Measurements from ENCODE around the gene CLIC3. TPM values are rescaled to one million over a fixed set of nuclear protein-coding genes. Genes with fewer than 3 reads are reported as not detected.
A peak's percentile ranks its signal among the peaks of the same experiment; 100 is the strongest.

CLIC3 gene
- total RNA-seq, 1 donor from 2014 or later: 154 TPM

GRCh38 chr9:137030538-137031527, 34.5 kb upstream of the CLIC3 start:
- ATAC-seq: no peak

GRCh38 chr9:137030006-137030405, 33.6 kb upstream of the CLIC3 start:
- ATAC-seq: no peak

GRCh38 chr9:137029058-137029936, 32.9 kb upstream of the CLIC3 start:
- peak; percentile 47 for ATAC-seq

GRCh38 chr9:137028263-137029057, 32.1 kb upstream of the CLIC3 start:
- peak; percentile 45 for ATAC-seq

GRCh38 chr9:137027369-137028262, 31.2 kb upstream of the CLIC3 start, which contains the start of gene ABCA2:
Gene ABCA2, minus strand, starts transcription at chr9:137028237. Its CDS starts 97 bp downstream, at chr9:137028140.
- no peak for ATAC-seq

GRCh38 chr9:137026828-137027227, 30.5 kb upstream of the CLIC3 start:
- no peak for ATAC-seq

GRCh38 chr9:137026384-137026783, 30.0 kb upstream of the CLIC3 start:
- no peak for ATAC-seq

- ATAC-seq: peak; percentile 47
Measured at GRCh38 chr9:137025517-137025966, 29.2 kb upstream of the CLIC3 start.

GRCh38 chr9:137023583-137023991, 27.2 kb upstream of the CLIC3 start:
- no peak for ATAC-seq

GRCh38 chr9:137023157-137023556, 26.8 kb upstream of the CLIC3 start:
- ATAC-seq: no peak

- no peak for ATAC-seq
Measured at GRCh38 chr9:137022662-137023008, 26.3 kb upstream of the CLIC3 start.

GRCh38 chr9:137021979-137022661, 25.8 kb upstream of the CLIC3 start:
- ATAC-seq: peak; percentile 84

- no peak for ATAC-seq
Measured at GRCh38 chr9:137021568-137021978, 25.2 kb upstream of the CLIC3 start.

- no peak for ATAC-seq
Measured at GRCh38 chr9:137020771-137021567, 24.6 kb upstream of the CLIC3 start.

- ATAC-seq: no peak
Measured at GRCh38 chr9:137019891-137020683, 23.7 kb upstream of the CLIC3 start.

- peak; percentile 17 for ATAC-seq
Measured at GRCh38 chr9:137018761-137019559, 22.6 kb upstream of the CLIC3 start.

- no peak for ATAC-seq
Measured at GRCh38 chr9:137017791-137018497, 21.6 kb upstream of the CLIC3 start.
